H1 (cell line): Measurements from ENCODE around the gene DPP3. TPM values are rescaled to one million over a fixed set of nuclear protein-coding genes. Genes with fewer than 3 reads are reported as not detected.

Experiments used
- CTCF ChIA-PET: fragments of 300-600 bp; sonication (Branson Sonifier 250); formaldehyde crosslinking; loops from one replicate; lab custom pipeline; 2021; ENCODE audit not compliant: partially characterized antibody; lab: Charles Lee
- POLR2A ChIA-PET: fragments of 300-600 bp; sonication (Branson Sonifier 250); formaldehyde crosslinking; loops from one replicate; lab custom pipeline; 2021; ENCODE audit warnings: inconsistent platforms; ENCODE audit not compliant: partially characterized antibody; lab: Charles Lee
- DNase-seq, 2 experiments: peaks; one replicate each; pipeline versions ENCODE4 v3.0.0 to v3.0.0-alpha.2; 2010 to 2022; ENCODE audit warnings: low spot score in 2 of 2, low read depth in 1 of 2, mixed read lengths in 1 of 2
- FAIRE-seq: peaks from 2 replicates; lab custom pipeline; 2011; peaks lifted over from hg19 to GRCh38; lab: Jason Lieb, UNC
- H2AFZ ChIP-seq: 2 replicates; pipeline ENCODE4 v1.8.1; 2012; ENCODE audit warnings: low read length, inconsistent platforms
- H2AK5ac ChIP-seq: 2 replicates; pipeline ENCODE4 v1.6.1; 2013; ENCODE audit warnings: low read depth, low read length
- H2BK120ac ChIP-seq: replicated peaks from 2 replicates; pipeline ENCODE3; 2013; ENCODE audit warnings: low read depth, low read length, inconsistent platforms
- H2BK12ac ChIP-seq: 2 replicates; pipeline ENCODE4 v1.6.1; 2013; ENCODE audit warnings: low read depth, low read length
- H2BK15ac ChIP-seq: 2 replicates; pipeline ENCODE4 v1.6.1; 2013; ENCODE audit warnings: low read length
- H2BK20ac ChIP-seq: 2 replicates; pipeline ENCODE4 v1.6.1; 2013; ENCODE audit warnings: low read length
- H2BK5ac ChIP-seq: 2 replicates; pipeline ENCODE4 v1.6.1; 2013; ENCODE audit warnings: low read depth, low read length
- H3K14ac ChIP-seq: 2 replicates; pipeline ENCODE4 v1.6.1; 2013; ENCODE audit warnings: inconsistent platforms; ENCODE audit not compliant: insufficient read length
- H3K18ac ChIP-seq: 2 replicates; pipeline ENCODE4 v1.6.1; 2013; ENCODE audit warnings: low read length; ENCODE audit errors: extremely low read depth
- H3K23ac ChIP-seq: 2 replicates; pipeline ENCODE4 v1.6.1; 2013; ENCODE audit warnings: inconsistent platforms; ENCODE audit not compliant: insufficient read length
- H3K23me2 ChIP-seq: 2 replicates; pipeline ENCODE4 v1.6.1; 2013; ENCODE audit warnings: low read depth, low read length
- H3K27ac ChIP-seq: 2 replicates; pipeline ENCODE4 v1.6.1; 2011; ENCODE audit warnings: low read depth, low read length, inconsistent platforms
- H3K27me3 ChIP-seq, 4 experiments: replicated peaks in 1 of 4; 1 replicate in 1 of 4; 2 replicates in 3 of 4; pipeline versions ENCODE4 v1.6.1 to v1.8.1; 2011 to 2013; ENCODE audit warnings: low read length in 3 of 4, mild to moderate bottlenecking in 3 of 4, inconsistent platforms in 2 of 4, mixed read lengths in 2 of 4, moderate library complexity in 1 of 4; ENCODE audit not compliant: control insufficient read depth in 3 of 4, insufficient read depth in 3 of 4; ENCODE audit errors: extremely low read depth in 1 of 4
- H3K36me3 ChIP-seq, 4 experiments: 2 replicates each; pipeline versions ENCODE4 v1.6.1 to v1.8.1; 2011 to 2013; ENCODE audit warnings: mild to moderate bottlenecking in 4 of 4, low read length in 3 of 4, moderate library complexity in 2 of 4, control low read depth in 1 of 4, inconsistent platforms in 1 of 4; ENCODE audit not compliant: insufficient read depth in 4 of 4, control insufficient read depth in 2 of 4
- H3K4ac ChIP-seq: replicated peaks from 2 replicates; pipeline ENCODE3; 2013; ENCODE audit warnings: low read length, low read depth, mixed read lengths, inconsistent platforms; ENCODE audit not compliant: insufficient read length
- H3K4me1 ChIP-seq, 4 experiments: replicated peaks in 1 of 4; 1 replicate in 1 of 4; 2 replicates in 3 of 4; pipeline versions ENCODE4 v1.6.1 to v1.8.1; 2011 to 2013; ENCODE audit warnings: low read length in 3 of 4, inconsistent platforms in 2 of 4, mixed read lengths in 1 of 4; ENCODE audit not compliant: insufficient read depth in 4 of 4, control insufficient read depth in 3 of 4
- H3K4me2 ChIP-seq, 2 experiments: 2 replicates each; pipeline versions ENCODE4 v1.6.1 to v1.8.1; 2011 to 2013; ENCODE audit warnings: low read depth in 2 of 2, low read length in 2 of 2, control low read depth in 1 of 2, inconsistent platforms in 1 of 2, mild to moderate bottlenecking in 1 of 2; ENCODE audit not compliant: insufficient read depth in 1 of 2
- H3K4me3 ChIP-seq, 4 experiments: fragments of 200-600, 300-600 bp in 1 of 4; sonication (generic), shearing (Covaris generic), sonication (Bioruptor Twin) in 1 of 4; 2 replicates each; pipeline versions ENCODE4 v1.5.1 to v1.8.1; 2011 to 2016; ENCODE audit warnings: low read length in 4 of 4, low read depth in 3 of 4, control low read depth in 2 of 4, inconsistent platforms in 2 of 4, mild to moderate bottlenecking in 2 of 4, mixed read lengths in 1 of 4, moderate library complexity in 1 of 4; ENCODE audit not compliant: insufficient read depth in 2 of 4; ENCODE audit errors: extremely low read depth in 1 of 4
- H3K56ac ChIP-seq: replicated peaks from 2 replicates; pipeline ENCODE3; 2013; ENCODE audit warnings: low read depth, mild to moderate bottlenecking, mixed read lengths, low read length, inconsistent platforms; ENCODE audit not compliant: insufficient read length
- H3K79me1 ChIP-seq: 2 replicates; pipeline ENCODE4 v1.6.1; 2013; ENCODE audit warnings: low read depth, low read length, control low read depth
- H3K79me2 ChIP-seq, 2 experiments: 2 replicates each; pipeline versions ENCODE4 v1.6.1 to v1.8.1; 2012 to 2013; ENCODE audit warnings: low read length in 2 of 2, mild to moderate bottlenecking in 2 of 2, inconsistent platforms in 1 of 2; ENCODE audit not compliant: insufficient read depth in 2 of 2, control insufficient read depth in 1 of 2
- H3K9ac ChIP-seq, 4 experiments: replicated peaks in 1 of 4; 1 replicate in 1 of 4; 2 replicates in 3 of 4; pipeline versions ENCODE4 v1.6.1 to v1.8.1; 2011 to 2013; ENCODE audit warnings: low read depth in 3 of 4, low read length in 3 of 4, control low read depth in 2 of 4, mild to moderate bottlenecking in 2 of 4, moderate library complexity in 2 of 4, inconsistent platforms in 1 of 4; ENCODE audit errors: extremely low read depth in 1 of 4
- H3K9me3 ChIP-seq, 2 experiments: 2 replicates each; pipeline versions ENCODE4 v1.6.1 to v1.8.1; 2012 to 2013; ENCODE audit warnings: mild to moderate bottlenecking in 2 of 2, moderate library complexity in 2 of 2, control low read depth in 1 of 2, inconsistent platforms in 1 of 2, low read depth in 1 of 2, low read length in 1 of 2, mixed read lengths in 1 of 2; ENCODE audit not compliant: insufficient read depth in 2 of 2
- H4K20me1 ChIP-seq, 2 experiments: replicated peaks in 1 of 2; 2 replicates each; pipeline versions ENCODE3 to v1.8.1; 2011 to 2013; ENCODE audit warnings: inconsistent platforms in 2 of 2, low read length in 2 of 2, mild to moderate bottlenecking in 1 of 2; ENCODE audit not compliant: insufficient read depth in 2 of 2, control insufficient read depth in 1 of 2
- H4K5ac ChIP-seq: 2 replicates; pipeline ENCODE4 v1.6.1; 2013; ENCODE audit warnings: low read length, low read depth, mixed read lengths, inconsistent platforms; ENCODE audit not compliant: insufficient read length
- H4K8ac ChIP-seq: 2 replicates; pipeline ENCODE4 v1.8.0; 2013; ENCODE audit warnings: mild to moderate bottlenecking, moderate library complexity, low read length, inconsistent platforms; ENCODE audit not compliant: insufficient read depth; ENCODE audit errors: extremely low read depth
- H4K91ac ChIP-seq: replicated peaks from 2 replicates; pipeline ENCODE3; 2013; ENCODE audit warnings: low read length, mixed read lengths, inconsistent platforms; ENCODE audit not compliant: insufficient read length
- POLR2A ChIP-seq, 2 experiments: IDR thresholded peaks; 1 replicate in 1 of 2; 2 replicates in 1 of 2; pipeline ENCODE4 v1.6.1; 2011; ENCODE audit warnings: low read depth in 2 of 2, low read length in 2 of 2, mild to moderate bottlenecking in 2 of 2; ENCODE audit errors: control extremely low read depth in 1 of 2
- RNF2 ChIP-seq: fragments of 200-900, 300-1000 bp; sonication (generic); IDR thresholded peaks from 2 replicates; pipeline ENCODE4 v1.7.1; 2016; ENCODE audit warnings: borderline replicate concordance, low read depth, mild to moderate bottlenecking, antibody characterized with exemption, low read length; ENCODE audit not compliant: poor library complexity, severe bottlenecking; ENCODE audit errors: missing control alignments
- SIN3A ChIP-seq, 2 experiments: IDR thresholded peaks in 1 of 2; conservative IDR thresholded peaks in 1 of 2; 2 replicates each; pipeline ENCODE4 v1.6.1; 2011 to 2012; ENCODE audit warnings: low read length in 2 of 2, improper control_type of control experiment in 1 of 2, low read depth in 1 of 2, mild to moderate bottlenecking in 1 of 2
- WGBS, 2 experiments: shearing (Covaris generic) in 1 of 2; methylation state at CpG; one replicate each; pipeline versions ENCODE4 v1.1.6 to v1.1.7; 2013 to 2015; ENCODE audit warnings: low lambda C conversion rate in 2 of 2, mixed read lengths in 2 of 2, inconsistent platforms in 1 of 2, low coverage in 1 of 2, missing lambda C conversion rate in 1 of 2; ENCODE audit not compliant: insufficient replicate concordance in 2 of 2, insufficient coverage in 1 of 2, insufficient read length in 1 of 2; ENCODE audit errors: extremely low coverage in 1 of 2, missing lambda C conversion rate in 1 of 2; 5-methylcytosine and 5-hydroxymethylcytosine counted together
- polyA plus RNA-seq, 7 experiments: library from polyadenylated mRNA; depleted of rRNA in 3 of 7; stranded (reverse) in 5 of 7; unstranded in 2 of 7; fragments of >200 nt in 5 of 7; fragments of 200-250 nt in 2 of 7; gene quantifications; 1 replicate in 5 of 7; 2 replicates in 1 of 7; 4 replicates in 1 of 7; pipeline versions ENCODE4 v1.2.1 to v1.2.3, GENCODE V29; 2011 to 2013; ENCODE audit warnings: missing spikeins in 2 of 7, mixed read lengths in 2 of 7
- total RNA-seq: library from RNA; stranded (reverse); fragmentation: NEBNext Ultra II Directional; extraction: Animal tissue kit (Norgen Biotek cat#: 25700); gene quantifications from 2 replicates; pipeline ENCODE4 v1.2.1, GENCODE V29; 2021

DPP3 gene
- total and polyA plus RNA-seq, 2 of the 8 experiments (the other 6 are each of a cell fraction or from before 2014, with no cell fraction given) = 75.1 to 82.7 TPM

- WGBS, 2 experiments = 87% methylated on average over 4 of the region's 4 CpGs; no CpG with 5 or more reads in 1 of the 2 experiments
- Histone ChIP-seq H4K8ac (no peak overlapping the region), H3K14ac (no peak overlapping the region), H3K27me3 (no peaks in the 10 kb centered on the region; a peak in 1 of 7 replicates), H3K23ac (no peak overlapping the region), H2AK5ac (no peak overlapping the region), H3K18ac (no peak overlapping the region), H2BK12ac (no peak overlapping the region), H4K20me1 (no peaks in the 10 kb centered on the region), H4K5ac (no peak overlapping the region), H3K4me1 (peaks cover 0 to 6% (median 0%) of the 10 kb centered on the region in 4 experiments; a peak in 2 of 7 replicates), H3K36me3 (no peaks in the 10 kb centered on the region), H2AFZ (no peak overlapping the region), H3K23me2 (no peaks in the 10 kb centered on the region), H2BK15ac (no peak overlapping the region), H3K9ac (no peak overlapping the region), H3K4me2 (no peak overlapping the region), H3K4ac (no peak overlapping the region), H3K27ac (no peak overlapping the region), H2BK5ac (0 out of 2 replicates have a peak overlapping the region, but pooled peaks have one; percentile 12), H2BK120ac (no peak overlapping the region), H2BK20ac (no peak overlapping the region), H3K79me1 (no peaks in the 10 kb centered on the region), H3K4me3 (no peak overlapping the region), H3K79me2 (no peaks in the 10 kb centered on the region), H3K56ac (no peak overlapping the region), H4K91ac (no peak overlapping the region), H3K9me3 (peaks cover 0 to 4% of the 10 kb centered on the region in 2 experiments; a peak in 1 of 4 replicates)
- DNase-seq = no peak
- FAIRE-seq = no peak
- no peak for TF ChIP-seq SIN3A (conservative IDR thresholded peaks at IDR 0.05 in 1 of 2, IDR thresholded peaks at IDR 0.05 in 1 of 2; ENCODE audit: low read depth in 1 of 2, low read length in 2 of 2)
- no peak for TF ChIP-seq RNF2
- no peak for TF ChIP-seq POLR2A (IDR thresholded peaks at IDR 0.05; ENCODE audit: control extremely low read depth in 1 of 2, low read depth in 2 of 2, low read length in 2 of 2)
- CTCF ChIA-PET = interaction anchor here (1.7 kb wide), 1 partner anchor 12 kb away, joined by 10 read pairs; the partner anchor contains the start of gene MRPL11
- POLR2A ChIA-PET = no interaction called here
Measured at GRCh38 chr11:66450560-66450959, 29.7 kb upstream of the DPP3 start.
